Stimulated activated CD8-positive, alpha-beta memory T cell treated with anti-CD3 and anti-CD28 coated beads, Interleukin-4, amount 100 ng/mL, for 1 hour (primary cell): Measurements from ENCODE around the gene NAA80.
"Not testable (repeated sequence)": the region's sequence is repeated elsewhere in the genome, so short reads cannot be mapped to it uniquely, and the experiment has no call there.

Source experiments
- DNase-seq, 2 donors: peaks; one replicate each; pipeline ENCODE4 v3.0.0-alpha.2; 2020; ENCODE audit warnings: low read depth in 2 of 2, low spot score in 1 of 2

The NAA80 gene

DNA sequence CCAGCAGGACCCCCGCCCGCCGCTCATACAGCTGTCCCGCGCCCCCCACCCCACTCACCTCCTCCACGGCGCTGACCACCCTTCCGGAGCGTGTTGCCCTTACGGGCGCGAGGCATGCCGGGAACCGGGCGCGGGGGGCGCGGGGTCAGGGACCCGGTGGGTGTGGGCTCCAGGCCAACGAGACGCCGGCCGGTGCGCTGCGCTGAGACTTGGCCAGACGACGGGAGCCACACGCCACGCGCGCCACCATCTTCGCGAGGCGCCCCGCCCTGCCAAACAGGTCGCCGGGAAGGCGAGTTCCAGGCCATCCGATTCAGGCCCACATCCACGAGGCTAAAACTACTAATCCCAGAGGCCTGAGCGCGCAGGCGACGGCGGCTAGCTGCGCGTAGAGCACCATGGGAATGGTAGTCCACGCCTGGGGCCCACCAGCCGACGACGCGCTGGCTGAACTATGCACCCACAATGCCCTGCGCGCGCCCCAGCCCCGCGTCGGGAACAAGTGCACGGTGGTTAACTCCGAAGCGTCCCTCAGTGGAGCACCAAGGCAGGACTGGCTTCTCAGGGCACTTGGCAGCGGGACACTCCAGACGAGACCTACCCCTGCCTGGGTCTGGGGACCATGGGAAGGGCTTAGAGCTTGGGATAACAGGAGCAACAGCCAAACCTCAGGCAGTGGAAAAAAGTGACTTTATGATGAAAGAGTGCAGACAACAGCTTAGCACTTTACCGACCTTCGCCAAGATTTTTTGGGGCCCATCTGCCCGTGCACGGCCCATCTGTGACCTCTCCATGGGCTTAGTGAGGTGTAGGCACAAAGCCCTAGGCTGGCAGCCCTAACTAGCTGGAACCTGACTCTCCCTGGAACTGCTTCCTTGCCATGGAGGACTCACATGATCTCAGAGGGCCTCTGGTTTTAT is 6.8 kb downstream of the NAA80 start, which contains the start of gene IFRD2:
Gene IFRD2 (minus strand): TSS at position 271 of the 920 bp plus-strand sequence. CDS start 155 bp downstream, at position 116.
- DNase-seq: peak; percentile 77 to 91

DNA sequence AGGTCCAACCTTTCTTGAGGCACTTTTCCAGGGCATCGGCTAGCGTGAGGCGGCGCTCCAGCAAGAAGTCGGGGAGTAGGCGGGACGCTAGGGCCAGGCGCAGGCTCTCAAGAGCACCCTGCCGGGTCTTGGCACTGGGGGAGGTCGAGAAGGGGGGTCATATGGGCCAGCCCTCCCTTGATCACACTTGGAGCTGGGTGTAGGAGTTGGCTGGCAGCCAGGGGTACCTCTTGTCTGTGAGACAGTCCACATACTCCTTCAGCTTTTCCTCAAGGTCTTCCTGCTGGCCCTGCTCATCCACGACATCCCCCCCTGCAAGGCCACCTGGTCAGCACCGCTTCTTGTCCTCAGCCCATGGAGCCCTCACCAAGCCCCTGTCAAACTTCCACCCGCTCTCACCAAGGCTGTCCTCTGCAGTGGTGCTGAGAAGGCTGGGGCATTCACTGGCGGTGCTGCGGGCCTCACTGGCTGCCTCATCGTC is 9.0 kb downstream of the NAA80 start:
- DNase-seq: no peak

GRCh38 chr3:50289130-50289529 is 10.1 kb downstream of the NAA80 start:
- no peak for DNase-seq

- no peak for DNase-seq
Observed at GRCh38 chr3:50288387-50289007, 10.7 kb downstream of the NAA80 start.

DNA sequence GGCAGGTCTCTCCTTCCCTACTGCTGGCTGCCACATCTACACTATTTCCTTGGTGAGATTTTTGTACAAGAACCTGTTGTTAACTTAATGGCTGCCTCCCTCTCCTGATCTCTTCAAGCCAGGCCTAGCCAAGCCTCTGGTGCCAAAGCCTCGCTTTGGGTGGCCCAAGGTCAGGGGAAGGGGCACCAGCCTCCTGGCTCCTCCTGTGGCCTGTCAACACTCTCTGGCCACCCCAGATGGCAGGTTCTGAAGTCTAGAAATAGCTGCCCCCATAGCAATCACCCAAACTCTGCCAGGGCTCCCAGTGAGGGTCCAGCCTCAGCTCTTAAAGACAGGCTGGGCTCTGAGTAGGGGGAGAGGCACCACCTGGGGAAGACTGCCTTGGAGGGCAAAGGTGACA is 11.9 kb downstream of the NAA80 start:
- no peak for DNase-seq

GRCh38 chr3:50286322-50287227 is 12.6 kb downstream of the NAA80 start:
- DNase-seq: no peak

DNA sequence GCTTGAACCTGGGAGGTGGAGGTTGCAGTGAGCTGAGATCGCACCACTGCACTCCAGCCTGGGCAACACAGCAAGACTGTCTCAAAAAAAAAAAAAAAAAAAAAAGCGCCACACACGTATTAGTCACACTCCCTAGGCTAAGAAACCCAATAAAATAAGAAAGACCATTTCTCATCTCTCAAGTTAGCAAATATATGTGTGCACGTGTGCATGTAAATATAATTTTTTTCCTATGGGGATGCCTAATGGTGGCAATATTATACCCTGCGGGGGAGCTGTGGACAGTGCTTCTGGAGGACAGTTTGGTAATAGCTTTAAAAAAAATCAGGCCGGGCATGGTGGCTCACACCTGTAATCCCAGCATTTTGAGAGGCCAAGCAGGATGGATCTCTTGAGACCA is 15.1 kb downstream of the NAA80 start:
- DNase-seq: not testable (repeated sequence)

DNA sequence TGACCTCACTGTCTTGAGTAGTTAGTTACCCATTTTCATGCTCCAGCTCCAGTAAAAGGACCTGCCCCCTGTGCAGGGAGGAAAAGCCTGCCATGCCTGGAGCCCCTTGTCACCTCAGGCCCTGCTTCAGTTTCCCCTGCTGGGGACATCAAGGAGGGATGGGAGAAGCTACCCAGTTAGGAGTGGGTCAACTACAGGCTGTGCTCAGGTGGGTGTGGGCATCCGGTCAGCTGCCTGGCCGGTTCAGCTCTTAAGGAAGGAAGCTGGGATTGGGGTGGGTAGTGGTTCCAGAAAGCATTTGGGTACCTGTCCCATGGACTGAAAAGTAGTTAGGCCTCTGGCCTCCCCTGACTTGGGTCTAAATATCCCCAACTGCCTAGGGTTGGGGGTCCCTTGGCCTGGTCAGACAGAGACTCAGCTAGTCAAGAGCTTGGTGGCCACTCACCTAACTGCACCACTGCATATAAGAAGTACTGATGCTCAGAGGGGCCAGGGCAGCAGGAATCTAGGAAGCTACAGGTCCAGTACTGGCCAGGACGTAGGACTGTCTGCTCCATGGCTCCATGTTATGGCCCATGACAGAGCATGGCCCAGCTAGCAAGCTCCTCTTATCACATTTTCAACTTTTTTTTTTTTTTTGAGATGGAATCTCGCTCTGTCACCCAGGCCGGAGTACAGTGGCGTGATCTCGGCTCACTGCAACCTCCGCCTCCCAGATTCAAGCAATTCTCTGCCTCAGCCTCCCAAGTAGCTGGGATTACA is 19.8 kb downstream of the NAA80 start:
- DNase-seq: no peak

DNA sequence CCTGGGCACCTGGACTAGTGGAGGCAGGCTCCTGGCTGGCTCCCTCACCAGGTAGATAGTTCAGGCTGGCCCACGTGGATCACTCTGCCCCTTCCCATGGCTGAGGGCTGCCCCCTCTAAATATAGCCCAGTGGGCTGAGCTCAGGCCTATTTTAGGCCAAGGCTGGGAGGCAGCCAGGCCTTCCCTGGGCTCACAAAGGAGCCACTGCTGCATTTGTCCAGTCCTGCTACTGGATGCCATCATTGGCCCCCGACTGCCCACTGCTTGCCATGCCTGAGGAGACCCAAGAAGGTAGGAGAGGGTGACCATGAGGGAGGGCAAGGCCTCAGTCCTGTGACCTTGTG is 20.4 kb downstream of the NAA80 start, which contains the start of gene LSMEM2:
Gene LSMEM2 (plus strand): TSS at position 208 of the 345 bp plus-strand sequence. CDS start 27 bp downstream, at position 235.
- DNase-seq: no peak

DNA sequence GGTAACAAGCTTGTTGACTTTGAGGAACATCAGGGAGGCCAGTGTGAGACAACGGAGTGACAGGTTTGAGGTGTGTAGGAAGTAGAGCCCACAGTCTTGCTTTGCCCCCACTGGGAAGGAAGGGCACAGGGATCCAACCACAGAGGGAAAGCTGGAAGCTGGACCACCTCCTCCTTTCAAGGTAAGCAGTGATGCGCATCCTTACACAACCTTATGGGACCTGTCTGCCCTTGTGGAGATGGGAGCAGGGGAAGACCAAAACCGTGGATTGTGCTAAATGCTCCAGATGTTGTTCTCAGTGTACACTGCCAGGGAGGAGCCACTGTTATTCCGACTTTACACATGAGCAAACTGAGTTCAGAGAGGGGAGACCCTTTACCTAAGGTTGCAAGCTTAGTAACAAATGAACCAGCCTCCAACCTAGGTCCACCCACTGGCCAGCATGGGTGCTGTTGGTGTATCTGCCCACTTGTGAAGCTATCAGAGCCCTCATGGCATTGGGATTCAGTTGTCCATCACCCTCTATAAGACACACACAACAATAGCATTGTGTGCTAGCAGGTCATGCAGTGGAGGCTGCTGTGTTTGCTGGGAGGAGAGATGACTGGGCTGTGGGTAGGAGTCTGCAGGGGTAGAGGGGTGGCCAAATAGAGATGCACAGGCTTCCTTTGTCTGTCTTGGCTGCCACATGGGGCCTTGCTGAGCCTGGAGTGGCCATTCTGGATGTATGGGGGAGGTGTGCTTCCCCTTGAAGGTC is 20.9 kb downstream of the NAA80 start:
- DNase-seq: no peak

DNA sequence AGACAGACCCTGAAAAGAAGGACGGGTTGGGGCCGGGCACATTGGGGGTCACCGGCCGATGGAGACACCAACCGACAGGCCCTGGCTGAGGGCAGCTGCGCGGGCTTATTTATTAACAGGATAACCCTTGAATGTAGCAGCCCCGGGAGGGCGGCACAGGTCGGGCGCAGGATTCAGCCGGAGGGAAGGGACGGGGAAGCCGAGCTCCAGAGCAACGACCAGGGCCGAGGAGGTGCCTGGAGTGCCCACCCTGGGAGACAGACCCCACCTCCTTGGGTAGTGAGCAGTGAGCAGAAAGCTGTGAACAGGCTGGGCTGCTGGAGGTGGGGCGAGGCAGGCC is 22.5 kb downstream of the NAA80 start:
- DNase-seq: no peak

DNA sequence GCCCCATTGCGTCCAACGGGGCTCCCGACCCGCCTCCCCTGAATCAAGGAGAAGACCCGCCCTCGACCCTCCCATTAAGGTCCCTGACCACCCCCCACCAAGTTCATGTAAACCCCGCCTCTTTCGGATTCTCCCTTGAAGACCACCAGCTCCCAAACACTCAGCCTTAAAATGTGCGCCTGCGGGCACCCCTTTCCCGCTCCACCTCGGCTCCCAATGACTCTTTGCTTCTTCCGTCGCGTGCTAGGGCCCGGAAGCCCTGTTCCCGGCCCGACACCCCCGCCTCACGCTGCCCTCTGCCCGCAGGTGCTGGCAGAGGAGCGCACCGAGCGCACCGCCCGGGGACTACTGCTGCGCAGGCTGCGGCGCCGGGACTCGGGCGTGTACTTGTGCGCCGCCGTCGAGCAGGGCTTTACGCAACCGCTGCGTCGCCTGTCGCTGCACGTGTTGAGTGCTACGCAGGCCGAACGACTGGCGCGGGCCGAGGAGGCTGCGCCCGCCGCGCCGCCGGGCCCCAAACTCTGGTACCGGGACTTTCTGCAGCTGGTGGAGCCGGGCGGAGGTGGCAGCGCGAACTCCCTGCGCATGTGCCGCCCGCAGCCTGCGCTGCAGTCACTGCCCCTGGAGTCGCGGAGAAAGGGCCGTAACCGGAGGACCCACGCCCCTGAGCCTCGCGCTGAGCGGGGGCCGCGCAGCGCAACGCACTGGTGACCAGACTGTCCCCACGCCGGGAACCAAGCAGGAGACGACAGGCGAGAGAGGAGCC is 23.0 kb downstream of the NAA80 start:
- DNase-seq: no peak

DNA sequence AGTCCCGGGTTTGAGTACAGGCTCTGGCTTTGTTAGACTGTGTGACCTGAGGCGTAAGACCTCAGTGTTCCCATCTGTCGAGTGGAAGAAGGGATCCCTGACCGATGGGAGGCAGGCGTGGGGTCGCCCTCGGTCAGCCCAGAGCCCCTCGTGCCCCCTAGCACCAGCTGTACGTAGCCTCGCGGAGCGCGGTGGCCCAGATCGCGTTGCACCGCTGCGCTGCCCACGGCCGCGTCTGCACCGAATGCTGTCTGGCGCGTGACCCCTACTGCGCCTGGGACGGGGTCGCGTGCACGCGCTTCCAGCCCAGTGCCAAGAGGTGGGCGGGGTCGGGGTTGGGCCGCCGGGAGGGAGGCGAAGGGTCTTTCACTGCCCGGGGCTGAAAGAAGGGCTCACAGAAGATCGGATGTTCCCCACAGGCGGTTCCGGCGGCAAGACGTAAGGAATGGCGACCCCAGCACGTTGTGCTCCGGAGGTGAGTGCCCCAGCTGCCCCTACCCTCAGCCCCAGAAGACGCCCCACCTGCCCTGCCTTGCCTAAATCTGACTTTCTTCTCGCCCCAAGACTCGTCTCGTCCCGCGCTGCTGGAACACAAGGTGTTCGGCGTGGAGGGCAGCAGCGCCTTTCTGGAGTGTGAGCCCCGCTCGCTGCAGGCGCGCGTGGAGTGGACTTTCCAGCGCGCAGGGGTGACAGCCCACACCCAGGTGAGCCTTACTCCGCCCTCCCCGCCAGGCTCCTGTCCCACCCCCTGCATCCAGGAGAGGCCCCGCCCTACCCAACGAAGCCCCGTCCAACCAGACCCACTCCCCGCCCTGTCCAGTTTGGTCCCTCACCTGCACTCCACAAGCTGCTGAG is 23.8 kb downstream of the NAA80 start:
- no peak for DNase-seq

DNA sequence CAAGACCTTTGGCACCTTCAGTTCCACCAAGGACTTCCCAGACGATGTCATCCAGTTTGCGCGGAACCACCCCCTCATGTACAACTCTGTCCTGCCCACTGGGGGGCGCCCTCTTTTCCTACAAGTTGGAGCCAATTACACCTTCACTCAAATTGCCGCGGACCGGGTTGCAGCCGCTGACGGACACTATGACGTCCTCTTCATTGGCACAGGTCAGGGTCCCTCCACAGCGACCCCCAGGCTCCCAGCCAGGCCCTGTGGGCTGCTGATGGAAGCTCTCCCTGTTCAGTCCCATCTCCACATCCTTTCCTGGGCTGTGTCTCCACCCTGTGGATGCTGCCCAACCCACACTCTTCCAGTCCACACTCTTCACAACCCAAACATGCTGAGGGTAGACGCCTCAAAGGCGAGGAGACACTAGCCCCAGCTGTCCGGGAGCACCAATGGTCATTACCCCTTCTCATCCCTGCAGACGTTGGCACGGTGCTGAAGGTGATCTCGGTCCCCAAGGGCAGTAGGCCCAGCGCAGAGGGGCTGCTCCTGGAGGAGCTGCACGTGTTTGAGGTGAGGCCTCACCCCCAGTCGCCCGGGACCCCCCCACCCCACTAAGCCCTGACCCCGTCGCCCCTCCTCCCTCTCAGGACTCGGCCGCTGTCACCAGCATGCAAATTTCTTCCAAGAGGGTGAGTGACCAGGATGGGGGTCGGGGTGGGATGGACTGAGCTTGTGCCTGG is 24.7 kb downstream of the NAA80 start:
- peak; percentile 27 to 44 for DNase-seq

- no peak for DNase-seq
Observed at GRCh38 chr3:50273689-50274065, 25.5 kb downstream of the NAA80 start.

GRCh38 chr3:50272911-50273688 is 26.1 kb downstream of the NAA80 start:
- peak; percentile 77 to 84 for DNase-seq

- DNase-seq: not testable (repeated sequence)
Observed at GRCh38 chr3:50272538-50272910, 26.7 kb downstream of the NAA80 start.
